Osteocyte (in vitro differentiated cells): ENCODE data around the gene NINL. TPM values are rescaled to one million over a fixed set of nuclear protein-coding genes. Genes with fewer than 3 reads are reported as not detected.
A peak's percentile ranks its signal among the peaks of the same experiment; 100 is the strongest.

Experiments used
- DNase-seq: peaks from one replicate; pipeline ENCODE4 v3.0.0; 2021; ENCODE audit warnings: mixed read lengths; ENCODE audit not compliant: unreplicated experiment; ENCODE audit errors: extremely low spot score
- H3K27ac Mint-ChIP-seq: one replicate; pipeline ENCODE4 v1.8.0; 2021; ENCODE audit warnings: mild to moderate bottlenecking, mixed read lengths; ENCODE audit not compliant: unreplicated experiment
- H3K27me3 Mint-ChIP-seq: one replicate; pipeline ENCODE4 v1.8.0; 2021; ENCODE audit warnings: mixed read lengths; ENCODE audit not compliant: unreplicated experiment
- H3K36me3 Mint-ChIP-seq: one replicate; pipeline ENCODE4 v1.8.0; 2021; ENCODE audit warnings: mixed read lengths; ENCODE audit not compliant: unreplicated experiment
- H3K4me1 Mint-ChIP-seq: one replicate; pipeline ENCODE4 v1.8.0; 2021; ENCODE audit warnings: mixed read lengths; ENCODE audit not compliant: unreplicated experiment
- H3K4me3 Mint-ChIP-seq: one replicate; pipeline ENCODE4 v1.8.0; 2021; ENCODE audit warnings: mild to moderate bottlenecking, moderate library complexity, mixed read lengths; ENCODE audit not compliant: unreplicated experiment
- H3K9me3 Mint-ChIP-seq: one replicate; pipeline ENCODE4 v1.8.0; 2021; ENCODE audit warnings: mixed read lengths; ENCODE audit not compliant: unreplicated experiment
- total RNA-seq: library from RNA; stranded (reverse); gene quantifications from 2 replicates; pipeline ENCODE4 v1.2.1, GENCODE V29; 2021
- TF ChIP-seq, protein P1 (sequence below): fragments of 200-600 bp; sonication (generic); IDR thresholded peaks from 2 replicates; pipeline ENCODE4 v1.5.0; 2021; ENCODE audit warnings: antibody characterized with exemption, mild to moderate bottlenecking, moderate library complexity

Gene NINL
- total RNA-seq, 1 donor from 2014 or later = 20.8 TPM

DNA sequence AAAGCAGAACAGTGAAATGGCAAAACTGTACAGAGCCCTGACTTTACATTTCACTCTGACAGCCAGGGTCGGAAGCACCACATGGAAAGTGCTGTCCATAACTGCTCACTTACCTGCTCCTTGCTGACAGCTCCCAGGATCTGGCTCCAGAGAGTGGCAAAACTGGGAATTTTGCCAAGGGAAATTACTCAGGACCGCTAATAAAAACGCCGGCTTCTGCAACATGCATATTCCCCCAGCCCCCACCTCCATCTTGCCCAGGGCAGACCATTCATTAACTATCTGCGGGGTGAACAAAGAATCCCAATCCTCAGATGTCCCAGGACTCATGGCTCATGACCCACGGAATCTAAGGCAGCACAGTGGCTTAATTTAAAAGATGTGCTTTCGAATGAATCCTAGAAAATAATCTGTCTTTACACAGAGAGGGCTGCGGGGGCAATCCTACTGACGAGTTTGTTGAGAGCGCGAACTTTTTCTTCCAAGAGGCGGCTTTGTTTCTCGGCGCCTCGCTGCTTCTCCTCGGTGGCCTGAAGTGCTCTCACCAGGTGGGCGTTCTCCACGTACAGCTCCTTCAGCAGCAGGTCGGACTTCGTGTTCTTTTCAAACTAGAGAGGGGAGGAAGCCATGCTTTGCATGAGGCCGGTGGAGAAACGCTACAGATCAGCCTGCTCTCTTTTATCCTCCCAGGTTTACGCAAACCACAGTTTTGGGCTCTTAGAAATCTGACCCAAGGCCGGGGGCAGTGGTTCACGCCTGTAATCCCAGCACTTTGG lies 132.1 kb downstream of the NINL start:
- no peak overlapping the region for H3K27ac Mint-ChIP-seq
- H3K27me3 Mint-ChIP-seq = no peaks in the 10 kb centered on the region
- no peaks in the 10 kb centered on the region for H3K4me1 Mint-ChIP-seq
- TF ChIP-seq, protein P1, sequence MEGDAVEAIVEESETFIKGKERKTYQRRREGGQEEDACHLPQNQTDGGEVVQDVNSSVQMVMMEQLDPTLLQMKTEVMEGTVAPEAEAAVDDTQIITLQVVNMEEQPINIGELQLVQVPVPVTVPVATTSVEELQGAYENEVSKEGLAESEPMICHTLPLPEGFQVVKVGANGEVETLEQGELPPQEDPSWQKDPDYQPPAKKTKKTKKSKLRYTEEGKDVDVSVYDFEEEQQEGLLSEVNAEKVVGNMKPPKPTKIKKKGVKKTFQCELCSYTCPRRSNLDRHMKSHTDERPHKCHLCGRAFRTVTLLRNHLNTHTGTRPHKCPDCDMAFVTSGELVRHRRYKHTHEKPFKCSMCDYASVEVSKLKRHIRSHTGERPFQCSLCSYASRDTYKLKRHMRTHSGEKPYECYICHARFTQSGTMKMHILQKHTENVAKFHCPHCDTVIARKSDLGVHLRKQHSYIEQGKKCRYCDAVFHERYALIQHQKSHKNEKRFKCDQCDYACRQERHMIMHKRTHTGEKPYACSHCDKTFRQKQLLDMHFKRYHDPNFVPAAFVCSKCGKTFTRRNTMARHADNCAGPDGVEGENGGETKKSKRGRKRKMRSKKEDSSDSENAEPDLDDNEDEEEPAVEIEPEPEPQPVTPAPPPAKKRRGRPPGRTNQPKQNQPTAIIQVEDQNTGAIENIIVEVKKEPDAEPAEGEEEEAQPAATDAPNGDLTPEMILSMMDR = no peak
- no peak overlapping the region for H3K4me3 Mint-ChIP-seq
- peaks cover 7% of the 10 kb centered on the region for H3K9me3 Mint-ChIP-seq
- peaks cover 57% of the 10 kb centered on the region for H3K36me3 Mint-ChIP-seq
- peak; percentile 72 for DNase-seq

DNA sequence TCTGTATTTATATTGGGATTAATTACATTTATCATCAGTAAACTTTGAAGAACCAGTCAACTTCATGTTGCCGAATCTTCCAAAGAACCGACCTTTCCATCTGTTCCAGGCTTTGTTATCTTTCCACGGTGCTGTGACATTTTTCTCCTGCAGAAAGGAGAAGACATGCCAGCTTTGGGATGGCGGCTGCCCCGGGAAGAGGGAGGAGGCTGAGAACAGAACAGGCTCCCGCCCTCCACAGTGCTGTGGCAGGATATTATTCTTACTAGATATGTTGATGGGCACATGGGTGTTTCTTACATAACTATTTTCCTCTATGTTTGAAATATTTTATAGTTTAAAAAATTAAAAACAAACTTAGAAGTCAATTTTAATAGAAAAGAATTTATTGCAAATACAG lies 133.0 kb downstream of the NINL start:
- Mint-ChIP-seq H3K27me3 (no peaks in the 10 kb centered on the region), H3K9me3 (peaks cover 8% of the 10 kb centered on the region), H3K36me3 (peaks cover 53% of the 10 kb centered on the region), H3K27ac (no peak overlapping the region), H3K4me1 (no peaks in the 10 kb centered on the region), H3K4me3 (no peak overlapping the region)
- TF ChIP-seq, protein P1 = no peak
- DNase-seq = peak; percentile 67

DNA sequence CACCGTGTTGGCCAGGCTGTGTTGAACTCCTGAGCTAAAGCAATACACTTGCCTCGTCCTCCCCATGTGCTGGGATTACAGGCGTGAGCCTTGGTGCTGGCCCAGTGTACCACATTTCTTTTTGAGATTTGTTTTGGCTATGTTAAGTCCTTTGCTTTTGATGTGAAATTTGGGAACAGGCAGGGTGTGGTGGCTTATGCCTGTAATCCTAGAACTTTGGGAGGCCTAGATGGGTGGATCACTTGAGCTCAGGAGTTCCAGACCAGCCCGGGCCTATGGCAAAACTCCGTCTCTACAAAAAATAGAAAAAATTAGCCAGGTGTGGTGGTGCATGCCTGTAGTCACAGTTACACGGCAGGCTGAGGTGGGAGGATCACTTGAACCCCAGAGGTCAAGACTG lies 137.7 kb downstream of the NINL start:
- no peaks in the 10 kb centered on the region for H3K27me3 Mint-ChIP-seq
- no peak for DNase-seq
- H3K4me3 Mint-ChIP-seq = no peak overlapping the region
- no peaks in the 10 kb centered on the region for H3K4me1 Mint-ChIP-seq
- TF ChIP-seq, protein P1 = no peak
- H3K9me3 Mint-ChIP-seq = peaks cover 8% of the 10 kb centered on the region
- H3K36me3 Mint-ChIP-seq = peaks cover 42% of the 10 kb centered on the region
- no peak overlapping the region for H3K27ac Mint-ChIP-seq

DNA sequence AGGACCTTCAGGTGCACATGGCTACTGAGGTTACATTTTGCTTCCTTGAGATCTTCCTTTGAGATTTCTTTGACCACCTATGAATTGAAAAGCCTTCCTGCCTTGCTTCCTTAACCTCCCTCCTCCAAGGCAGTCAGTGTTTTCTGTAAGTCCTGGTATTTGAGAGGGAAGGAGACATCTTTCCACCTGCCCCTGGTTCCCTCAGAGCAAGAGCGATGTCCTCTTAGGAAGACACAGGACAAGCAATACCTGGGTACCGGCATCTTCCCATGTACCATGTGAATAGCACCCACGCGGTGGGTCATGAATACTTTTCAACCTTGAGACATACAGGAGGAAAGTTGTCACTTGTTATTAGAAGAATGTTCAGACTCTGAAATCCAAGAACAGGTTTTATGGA lies 140.8 kb downstream of the NINL start:
- H3K27ac Mint-ChIP-seq = no peak overlapping the region
- H3K27me3 Mint-ChIP-seq = no peaks in the 10 kb centered on the region
- peak; percentile 66 for DNase-seq
- no peaks in the 10 kb centered on the region for H3K4me1 Mint-ChIP-seq
- peaks cover 28% of the 10 kb centered on the region for H3K36me3 Mint-ChIP-seq
- H3K4me3 Mint-ChIP-seq = no peak overlapping the region
- H3K9me3 Mint-ChIP-seq = peaks cover 8% of the 10 kb centered on the region
- TF ChIP-seq, protein P1 = no peak

DNA sequence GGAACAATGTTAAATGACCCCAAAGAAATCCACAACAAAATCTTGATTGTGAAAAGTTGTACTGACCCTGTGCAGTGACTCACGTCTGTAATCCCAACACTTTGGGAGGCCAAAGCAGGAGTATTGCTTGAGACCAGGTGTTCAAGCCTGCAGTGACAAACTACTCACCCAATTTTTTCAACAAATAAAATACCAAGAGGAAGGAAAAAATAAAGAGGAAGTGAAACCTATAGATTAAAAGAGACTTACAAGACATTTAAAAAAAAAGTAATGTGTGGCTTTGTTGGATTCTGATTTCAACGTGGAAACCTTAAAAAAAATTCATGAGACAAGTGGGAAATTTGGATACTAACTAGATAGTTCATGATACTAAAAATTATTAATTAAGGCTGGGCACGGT lies 146.0 kb downstream of the NINL start:
- Mint-ChIP-seq H3K4me1 (no peaks in the 10 kb centered on the region), H3K9me3 (no peaks in the 10 kb centered on the region), H3K27ac (no peak overlapping the region), H3K4me3 (no peak overlapping the region), H3K36me3 (peaks cover 6% of the 10 kb centered on the region), H3K27me3 (no peaks in the 10 kb centered on the region)
- DNase-seq = no peak
- TF ChIP-seq, protein P1 = no peak
